ENCODE results near the gene GBP4. TPM values are rescaled to one million over a fixed set of nuclear protein-coding genes. Genes with fewer than 3 reads are reported as not detected.
"Not testable (repeated sequence)": the region's sequence is repeated elsewhere in the genome, so short reads cannot be mapped to it uniquely, and the experiment has no call there.

GBP4 gene
- total RNA-seq, result 13.9 and 14.3 TPM in 2 replicates

GRCh38 chr1:89198491-89199072 lies at the start of gene GBP4:
Gene GBP4 (minus strand): TSS chr1:89198942. CDS start chr1:89198834, 108 bp downstream.
- Mint-ChIP-seq H3K27ac (peak within 1 kb of the TSS; percentile 93), H3K9me3 (peaks cover 3% of the 10 kb centered on the region), H3K4me1 (ENCODE audit: low read depth) (peaks cover 79% of the 10 kb centered on the region), H3K36me3 (ENCODE audit: low read depth) (peaks cover 41% of the 10 kb centered on the region), H3K27me3 (ENCODE audit: low read depth) (no peaks in the 10 kb centered on the region), H3K4me3 (ENCODE audit: low read depth) (peak within 1 kb of the TSS; percentile 86)
- peak; percentile 30 for DNase-seq (ENCODE audit: low spot score)
- intact Hi-C loops (cut with micrococcal nuclease), result loop anchor here (2.0 to 5.0 kb wide), 5 partner anchors 72 to 324 kb away; partner anchors contain the start of gene LRRC8B

GRCh38 chr1:89243046-89243445 lies 44.3 kb upstream of the GBP4 start:
- no peak overlapping the region for H3K4me3 Mint-ChIP-seq (ENCODE audit: low read depth)
- DNase-seq (ENCODE audit: low spot score), result no peak
- H3K27ac Mint-ChIP-seq, result no peak overlapping the region
- peaks cover 60% of the 10 kb centered on the region for H3K9me3 Mint-ChIP-seq
- H3K36me3 Mint-ChIP-seq (ENCODE audit: low read depth), result peaks cover 64% of the 10 kb centered on the region
- no peaks in the 10 kb centered on the region for H3K27me3 Mint-ChIP-seq (ENCODE audit: low read depth)
- peaks cover 5% of the 10 kb centered on the region for H3K4me1 Mint-ChIP-seq (ENCODE audit: low read depth)
- intact Hi-C loops (cut with micrococcal nuclease), result no loop called here

GRCh38 chr1:89221341-89221740 lies 22.6 kb upstream of the GBP4 start:
- Mint-ChIP-seq H3K4me1 (ENCODE audit: low read depth) (no peaks in the 10 kb centered on the region), H3K4me3 (ENCODE audit: low read depth) (no peak overlapping the region), H3K27me3 (ENCODE audit: low read depth) (peaks cover 3% of the 10 kb centered on the region), H3K27ac (no peak overlapping the region), H3K9me3 (peaks cover 37% of the 10 kb centered on the region), H3K36me3 (ENCODE audit: low read depth) (peaks cover 14% of the 10 kb centered on the region)
- intact Hi-C loops (cut with micrococcal nuclease), result no loop called here
- no peak for DNase-seq (ENCODE audit: low spot score)

GRCh38 chr1:89219851-89220250 lies 21.1 kb upstream of the GBP4 start:
- DNase-seq (ENCODE audit: low spot score); intact Hi-C loops (cut with micrococcal nuclease); H3K4me3 Mint-ChIP-seq (ENCODE audit: low read depth); H3K4me1 Mint-ChIP-seq (ENCODE audit: low read depth); H3K27me3 Mint-ChIP-seq (ENCODE audit: low read depth); H3K27ac Mint-ChIP-seq: not testable (repeated sequence)
- Mint-ChIP-seq H3K36me3 (ENCODE audit: low read depth) (peaks cover 17% of the 10 kb centered on the region), H3K9me3 (peaks cover 31% of the 10 kb centered on the region)

GRCh38 chr1:89218941-89219340 lies 20.2 kb upstream of the GBP4 start:
- H3K4me1 Mint-ChIP-seq (ENCODE audit: low read depth), result not testable (repeated sequence)

GRCh38 chr1:89213347-89213746 lies 14.6 kb upstream of the GBP4 start:
- Mint-ChIP-seq H3K27me3 (ENCODE audit: low read depth) (no peaks in the 10 kb centered on the region), H3K27ac (no peak overlapping the region), H3K4me3 (ENCODE audit: low read depth) (no peak overlapping the region), H3K36me3 (ENCODE audit: low read depth) (peaks cover 22% of the 10 kb centered on the region), H3K9me3 (peaks cover 40% of the 10 kb centered on the region), H3K4me1 (ENCODE audit: low read depth) (no peaks in the 10 kb centered on the region)
- DNase-seq (ENCODE audit: low spot score), result no peak
- intact Hi-C loops (cut with micrococcal nuclease), result no loop called here

More at GRCh38 chr1:89218941-89219340, 20.2 kb upstream of the GBP4 start:
- H3K4me3 Mint-ChIP-seq (ENCODE audit: low read depth); H3K27me3 Mint-ChIP-seq (ENCODE audit: low read depth); H3K27ac Mint-ChIP-seq; intact Hi-C loops (cut with micrococcal nuclease); DNase-seq (ENCODE audit: low spot score): not testable (repeated sequence)
- H3K9me3 Mint-ChIP-seq, result peaks cover 30% of the 10 kb centered on the region
- peaks cover 17% of the 10 kb centered on the region for H3K36me3 Mint-ChIP-seq (ENCODE audit: low read depth)

- Mint-ChIP-seq H3K27me3 (ENCODE audit: low read depth) (no peaks in the 10 kb centered on the region), H3K4me3 (ENCODE audit: low read depth) (no peak overlapping the region), H3K9me3 (peaks cover 33% of the 10 kb centered on the region), H3K4me1 (ENCODE audit: low read depth) (peaks cover 2% of the 10 kb centered on the region), H3K27ac (no peak overlapping the region), H3K36me3 (ENCODE audit: low read depth) (peaks cover 18% of the 10 kb centered on the region)
- no peak for DNase-seq (ENCODE audit: low spot score)
- intact Hi-C loops (cut with micrococcal nuclease), result no loop called here
These were observed 12.4 kb upstream of the GBP4 start for GRCh38 chr1:89211035-89211634.

GRCh38 chr1:89206373-89206772 lies 7.6 kb upstream of the GBP4 start:
- Mint-ChIP-seq H3K27ac (no peak overlapping the region), H3K4me1 (ENCODE audit: low read depth) (peaks cover 19% of the 10 kb centered on the region), H3K9me3 (peaks cover 46% of the 10 kb centered on the region), H3K36me3 (ENCODE audit: low read depth) (peaks cover 32% of the 10 kb centered on the region), H3K4me3 (ENCODE audit: low read depth) (no peak overlapping the region), H3K27me3 (ENCODE audit: low read depth) (no peaks in the 10 kb centered on the region)
- intact Hi-C loops (cut with micrococcal nuclease), result no loop called here
- DNase-seq (ENCODE audit: low spot score), result no peak

- peaks cover 29% of the 10 kb centered on the region for H3K36me3 Mint-ChIP-seq (ENCODE audit: low read depth)
- no peak overlapping the region for H3K4me3 Mint-ChIP-seq (ENCODE audit: low read depth)
- no peaks in the 10 kb centered on the region for H3K27me3 Mint-ChIP-seq (ENCODE audit: low read depth)
- peaks cover 46% of the 10 kb centered on the region for H3K4me1 Mint-ChIP-seq (ENCODE audit: low read depth)
- no peak for DNase-seq (ENCODE audit: low spot score)
- intact Hi-C loops (cut with micrococcal nuclease), result loop anchor here (5.0 kb wide), 2 partner anchors 54 to 109 kb away; no protein-coding TSS in a partner anchor
- H3K9me3 Mint-ChIP-seq, result peaks cover 33% of the 10 kb centered on the region
- H3K27ac Mint-ChIP-seq, result no peak overlapping the region
These were observed 4.4 kb upstream of the GBP4 start for GRCh38 chr1:89203166-89203565.

GRCh38 chr1:89201106-89201794 lies 2.5 kb upstream of the GBP4 start:
- Mint-ChIP-seq H3K36me3 (ENCODE audit: low read depth) (peaks cover 31% of the 10 kb centered on the region), H3K4me3 (ENCODE audit: low read depth) (peak overlapping the region; percentile 13), H3K9me3 (peaks cover 23% of the 10 kb centered on the region), H3K4me1 (ENCODE audit: low read depth) (peaks cover 61% of the 10 kb centered on the region), H3K27me3 (ENCODE audit: low read depth) (no peaks in the 10 kb centered on the region), H3K27ac (peak overlapping the region; percentile 64)
- no peak for DNase-seq (ENCODE audit: low spot score)
- intact Hi-C loops (cut with micrococcal nuclease), result loop anchor here (1.0 to 5.0 kb wide), 3 partner anchors 56 to 111 kb away; partner anchors contain the start of gene GBP2

- intact Hi-C loops (cut with micrococcal nuclease), result loop anchor here (1.0 to 5.0 kb wide), 4 partner anchors 57 to 112 kb away; partner anchors contain the start of gene GBP2
- Mint-ChIP-seq H3K4me3 (ENCODE audit: low read depth) (peak overlapping the region; percentile 13), H3K4me1 (ENCODE audit: low read depth) (peaks cover 67% of the 10 kb centered on the region), H3K36me3 (ENCODE audit: low read depth) (peaks cover 33% of the 10 kb centered on the region), H3K27me3 (ENCODE audit: low read depth) (no peaks in the 10 kb centered on the region), H3K9me3 (peaks cover 23% of the 10 kb centered on the region), H3K27ac (peak overlapping the region; percentile 64)
- no peak for DNase-seq (ENCODE audit: low spot score)
These were observed 1.9 kb upstream of the GBP4 start for GRCh38 chr1:89200663-89201062.

GRCh38 chr1:89199525-89200031 lies 836 bp upstream of the GBP4 start:
- Mint-ChIP-seq H3K36me3 (ENCODE audit: low read depth) (peaks cover 37% of the 10 kb centered on the region), H3K27me3 (ENCODE audit: low read depth) (no peaks in the 10 kb centered on the region), H3K27ac (peak overlapping the region; percentile 93), H3K9me3 (peaks cover 13% of the 10 kb centered on the region), H3K4me3 (ENCODE audit: low read depth) (peak overlapping the region; percentile 86), H3K4me1 (ENCODE audit: low read depth) (peaks cover 77% of the 10 kb centered on the region)
- intact Hi-C loops (cut with micrococcal nuclease), result loop anchor here (1.0 to 5.0 kb wide), 8 partner anchors 58 to 323 kb away; partner anchors contain the start of gene LRRC8B
- DNase-seq (ENCODE audit: low spot score), result no peak

Measured in activated T-helper 2 cell treated with anti-CD3 and anti-CD28 coated beads, Interferon-gamma antibody, Interleukin-2, Interleukin-4, amounts not matched to agents 10 μg/mL and 5 μg/mL and 100 μg/mL, durations not matched to agents 14 hours and 24 hours and 36 hours (primary cell).